HL-60 (cell line): ENCODE measurements around the gene NOS1AP.

Experiments used
- DNase-seq, 2 experiments: peaks; one replicate each; pipeline ENCODE4 v3.0.0-alpha.2; 2010 to 2020; ENCODE audit warnings: low read depth in 1 of 2, low spot score in 1 of 2
- H3K27ac ChIP-seq: fragments of 250-450 bp; sonication (Bioruptor Pico); replicated peaks from 2 replicates; pipeline ENCODE4 v1.5.1; 2020; ENCODE audit warnings: mild to moderate bottlenecking, moderate library complexity
- H3K27me3 ChIP-seq: fragments of 250-450 bp; sonication (Bioruptor Pico); 2 replicates; pipeline ENCODE4 v1.5.1; 2021; ENCODE audit warnings: mild to moderate bottlenecking, moderate library complexity; ENCODE audit not compliant: insufficient read depth, poor library complexity, severe bottlenecking
- H3K4me3 ChIP-seq: replicated peaks from 2 replicates; pipeline ENCODE4 v1.5.1; 2011; ENCODE audit warnings: mild to moderate bottlenecking, control low read depth, low read length; ENCODE audit not compliant: insufficient read depth
- CTCF ChIP-seq: IDR thresholded peaks from one replicate; pipeline ENCODE4 v1.5.1; 2011; ENCODE audit warnings: low read length, control low read depth, inconsistent platforms; ENCODE audit not compliant: insufficient read depth
- GABPA ChIP-seq: IDR thresholded peaks from 2 replicates; pipeline ENCODE4 v1.6.1; 2012; ENCODE audit warnings: low read depth
- POLR2AphosphoS5 ChIP-seq: IDR thresholded peaks from 2 replicates; pipeline ENCODE4 v1.6.1; 2012; ENCODE audit warnings: low read depth
- REST ChIP-seq: IDR thresholded peaks from 2 replicates; pipeline ENCODE4 v1.6.1; 2012; ENCODE audit warnings: low read depth; ENCODE audit not compliant: insufficient replicate concordance
- SPI1 ChIP-seq: IDR thresholded peaks from 2 replicates; pipeline ENCODE4 v1.6.1; 2012; ENCODE audit warnings: low read depth, mild to moderate bottlenecking, borderline replicate concordance

NOS1AP gene

GRCh38 chr1:162372159-162373071, 302.9 kb downstream of the NOS1AP start:
- no peak for DNase-seq
- Histone ChIP-seq H3K27ac (no peak overlapping the region), H3K27me3 (no peaks in the 10 kb centered on the region), H3K4me3 (no peak overlapping the region)
- TF ChIP-seq POLR2AphosphoS5 (no peak; the same call in 1 of the 2 replicates), GABPA (no peak), CTCF (no peak), SPI1 (no peak), REST (no peak)

GRCh38 chr1:162373072-162373427, 303.6 kb downstream of the NOS1AP start:
- no peak for TF ChIP-seq SPI1
- TF ChIP-seq REST, result no peak
- no peak for TF ChIP-seq POLR2AphosphoS5
- TF ChIP-seq CTCF, result no peak
- no peak for TF ChIP-seq GABPA
- Histone ChIP-seq H3K27ac (no peak overlapping the region), H3K27me3 (no peaks in the 10 kb centered on the region)

GRCh38 chr1:162373541-162374260, 304.2 kb downstream of the NOS1AP start:
- H3K4me3 ChIP-seq, result no peak overlapping the region
- no peak for DNase-seq
- TF ChIP-seq POLR2AphosphoS5, result no peak

More at GRCh38 chr1:162373072-162373427, 303.6 kb downstream of the NOS1AP start:
- no peak overlapping the region for H3K4me3 ChIP-seq
- no peak for DNase-seq

GRCh38 chr1:162374406-162374805, 304.9 kb downstream of the NOS1AP start:
- H3K27ac ChIP-seq, result no peak overlapping the region
- H3K4me3 ChIP-seq, result no peak overlapping the region
- H3K27me3 ChIP-seq, result no peaks in the 10 kb centered on the region
- DNase-seq, result no peak
- TF ChIP-seq REST (no peak), POLR2AphosphoS5 (no peak), CTCF (no peak), SPI1 (no peak), GABPA (no peak)

More at GRCh38 chr1:162373541-162374260, 304.2 kb downstream of the NOS1AP start:
- no peaks in the 10 kb centered on the region for H3K27me3 ChIP-seq
- no peak overlapping the region for H3K27ac ChIP-seq
